HG02763 (cell line): Measurements from ENCODE around the gene SRRM3.
"Not testable (repeated sequence)": the region's sequence is repeated elsewhere in the genome, so short reads cannot be mapped to it uniquely, and the experiment has no call there.

Experiments used
- ATAC-seq: cut with Tn5 transposase; IDR thresholded peaks from one replicate; pipeline ENCODE4 v1.9.1; 2021; ENCODE audit warnings: mild to moderate bottlenecking, moderate library complexity; ENCODE audit not compliant: unreplicated experiment

The SRRM3 gene, protein sequence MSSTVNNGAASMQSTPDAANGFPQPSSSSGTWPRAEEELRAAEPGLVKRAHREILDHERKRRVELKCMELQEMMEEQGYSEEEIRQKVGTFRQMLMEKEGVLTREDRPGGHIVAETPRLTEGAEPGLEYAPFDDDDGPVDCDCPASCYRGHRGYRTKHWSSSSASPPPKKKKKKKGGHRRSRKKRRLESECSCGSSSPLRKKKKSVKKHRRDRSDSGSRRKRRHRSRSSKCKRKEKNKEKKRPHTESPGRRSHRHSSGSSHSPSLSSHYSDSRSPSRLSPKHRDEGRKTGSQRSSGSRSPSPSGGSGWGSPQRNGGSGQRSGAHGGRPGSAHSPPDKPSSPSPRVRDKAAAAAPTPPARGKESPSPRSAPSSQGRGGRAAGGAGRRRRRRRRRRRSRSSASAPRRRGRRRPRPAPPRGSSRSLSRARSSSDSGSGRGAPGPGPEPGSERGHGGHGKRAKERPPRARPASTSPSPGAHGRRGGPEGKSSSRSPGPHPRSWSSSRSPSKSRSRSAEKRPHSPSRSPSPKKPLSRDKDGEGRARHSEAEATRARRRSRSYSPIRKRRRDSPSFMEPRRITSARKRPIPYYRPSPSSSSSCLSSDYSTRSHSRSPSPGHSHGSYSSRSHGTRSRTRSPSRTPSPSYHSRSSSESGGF

DNA sequence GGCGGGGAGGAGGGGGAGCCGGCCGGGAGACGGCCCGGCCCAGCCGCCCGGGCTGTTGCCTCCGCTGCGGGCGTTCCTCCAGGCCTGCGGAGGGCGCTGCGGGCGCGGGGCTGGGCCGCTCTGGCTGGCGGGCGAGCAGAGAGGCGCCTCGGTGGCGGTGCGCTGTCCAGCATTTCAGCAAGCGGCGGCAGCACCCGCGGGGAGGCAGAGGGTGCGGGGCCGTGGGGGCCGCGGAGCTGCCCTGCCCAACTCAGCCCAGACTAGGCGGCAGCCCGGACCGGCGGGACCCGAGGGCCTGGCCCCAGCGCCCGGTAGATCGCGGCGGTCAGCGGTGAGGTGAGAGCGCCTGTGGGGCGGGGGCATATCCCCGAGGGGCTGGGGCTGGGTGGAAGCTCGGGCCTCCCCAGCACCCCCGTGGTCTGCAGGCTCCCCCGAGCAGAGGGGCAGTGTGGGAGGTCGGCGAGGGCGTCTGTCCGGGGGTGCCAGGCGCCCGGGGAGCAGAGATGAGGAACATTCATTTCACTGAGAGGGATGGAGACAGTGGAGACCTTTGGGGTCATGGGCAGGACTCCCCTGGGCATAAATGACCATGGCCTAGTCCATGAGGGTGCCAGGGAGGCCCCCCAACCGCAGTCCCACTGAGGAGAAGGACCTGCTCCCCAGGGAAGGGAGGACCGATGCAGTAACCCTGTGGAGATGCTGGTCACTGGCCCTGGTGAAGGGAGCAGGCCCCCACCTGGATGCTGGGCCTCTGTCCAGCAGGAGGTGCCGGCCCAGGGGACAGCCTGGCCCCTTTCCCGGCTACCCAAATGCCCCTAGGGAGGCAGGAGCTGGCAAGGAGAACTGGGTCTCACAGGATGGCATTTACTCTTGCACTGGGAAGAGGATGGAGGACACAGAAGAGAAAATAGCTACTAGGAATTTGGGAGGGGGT, at the start of gene SRRM3:
TSS of gene SRRM3 (plus strand) at position 165 of the 934 bp plus-strand sequence. CDS start 33,171 bp downstream, outside the sequence.
- ATAC-seq, result no peak

DNA sequence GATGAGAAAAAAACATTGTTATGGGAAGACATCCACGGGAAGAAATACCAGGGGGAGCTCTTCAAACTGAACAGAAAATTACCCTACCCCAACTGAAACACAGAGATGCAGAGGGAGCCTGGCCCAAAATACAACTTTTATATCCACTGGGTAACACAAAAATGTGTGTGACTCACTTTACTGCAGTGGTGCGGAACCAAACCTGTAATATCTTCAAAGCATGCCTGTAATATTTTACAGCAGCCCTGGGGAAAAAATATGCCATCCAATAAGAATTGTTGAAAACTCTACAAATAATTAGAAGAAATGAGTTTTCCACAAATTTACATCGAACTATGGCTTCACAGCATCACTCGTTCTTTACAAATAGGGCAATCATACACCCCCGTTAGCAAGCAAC, 49.8 kb upstream of the SRRM3 start:
- no peak for ATAC-seq

DNA sequence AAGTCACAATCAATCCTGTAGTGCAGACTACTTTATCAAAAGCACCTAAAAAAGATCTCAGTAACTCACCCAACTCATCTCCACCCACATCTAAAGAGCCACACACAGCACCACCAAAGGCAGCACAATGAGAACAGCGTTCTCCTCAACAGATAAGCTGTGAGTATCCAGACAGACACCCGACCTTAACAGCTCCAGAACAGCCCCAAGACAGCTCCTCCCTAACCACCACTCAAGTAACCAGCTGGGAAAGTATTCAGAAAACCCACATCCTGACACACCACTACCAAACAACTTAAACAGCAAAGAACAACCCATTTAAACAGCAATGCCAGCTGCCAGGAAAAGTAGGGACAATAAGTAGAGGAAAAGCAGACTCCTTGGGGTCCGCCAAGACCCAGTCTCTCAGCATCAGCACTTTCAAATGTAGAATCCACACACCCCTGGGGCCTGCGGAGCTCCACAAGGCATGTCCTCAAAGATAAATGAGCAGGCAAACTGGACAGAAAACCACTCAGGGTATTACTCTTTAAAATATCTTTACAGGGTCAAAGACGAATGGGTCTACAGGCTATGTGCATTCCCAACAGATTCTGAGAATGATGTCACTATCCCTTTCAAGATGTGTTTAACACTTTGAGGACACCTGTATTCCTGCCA, 48.0 kb upstream of the SRRM3 start:
- not testable (repeated sequence) for ATAC-seq

DNA sequence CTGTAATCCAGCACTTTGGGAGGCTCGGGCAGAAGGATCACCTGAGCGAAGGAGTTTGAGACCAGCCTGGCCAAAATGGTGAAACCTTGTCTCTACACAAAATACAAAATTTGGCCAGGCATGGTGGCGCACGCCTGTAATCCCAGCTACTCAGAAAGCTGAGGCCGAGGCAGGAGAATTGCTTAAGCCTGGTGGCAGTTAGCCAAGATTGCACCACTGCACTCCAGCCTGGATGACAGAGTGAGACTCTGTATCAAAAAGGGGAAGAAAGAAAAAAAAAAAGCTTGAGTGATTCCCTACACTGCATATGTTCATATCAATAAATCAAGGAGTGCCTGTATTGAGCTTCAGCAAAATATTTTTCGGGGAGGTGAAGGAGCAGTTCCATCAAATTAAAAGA, 45.8 kb upstream of the SRRM3 start:
- no peak for ATAC-seq

DNA sequence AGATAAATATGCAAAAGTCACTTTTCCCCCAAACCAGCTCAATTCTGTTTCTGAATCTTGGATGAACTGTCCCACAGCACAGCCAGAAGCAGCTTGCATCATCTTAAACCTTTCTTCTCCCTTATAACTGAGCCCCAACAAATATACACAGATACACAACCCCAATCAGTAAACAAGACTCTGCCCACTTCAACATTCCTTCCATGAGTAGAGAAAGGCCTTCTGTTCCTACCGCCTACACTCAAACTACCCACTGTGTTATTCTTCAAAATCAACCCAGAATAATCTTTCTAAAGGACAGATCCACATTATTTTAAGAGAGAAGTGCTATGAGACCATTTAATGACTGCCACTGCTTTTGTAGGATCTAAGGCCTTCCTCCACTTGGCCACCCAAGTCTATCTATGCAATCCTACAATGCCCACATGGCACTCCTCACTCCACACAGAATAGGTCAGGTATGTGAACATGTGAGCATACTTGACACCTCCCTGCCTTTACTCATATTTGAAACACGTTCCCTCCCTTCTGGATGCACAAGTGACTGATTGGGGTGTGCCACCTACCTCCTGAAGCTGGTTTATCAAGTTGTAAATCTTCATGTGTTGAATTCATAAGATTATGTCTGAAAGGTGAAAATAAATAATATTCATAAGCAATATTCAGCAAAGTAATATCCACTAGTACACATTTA, 44.6 kb upstream of the SRRM3 start:
- not testable (repeated sequence) for ATAC-seq

DNA sequence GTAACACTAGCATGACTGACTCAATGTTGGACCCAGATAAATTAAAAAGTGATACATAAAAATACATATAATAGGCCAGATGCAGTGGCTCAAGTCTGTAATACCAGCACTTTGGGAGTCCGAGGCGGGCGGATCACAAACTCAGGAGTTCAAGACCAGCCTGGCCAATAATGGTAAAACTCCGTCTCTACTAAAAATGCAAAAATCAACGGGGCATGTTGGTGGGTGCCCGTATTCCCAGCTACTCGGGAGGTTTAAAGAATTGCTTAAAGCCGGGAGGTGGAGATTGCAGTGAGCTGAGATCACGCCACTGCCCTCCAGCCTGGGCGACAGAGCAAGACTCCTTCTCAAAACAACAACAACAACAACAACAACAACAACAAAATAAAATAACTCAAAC, 43.3 kb upstream of the SRRM3 start:
- ATAC-seq, result not testable (repeated sequence)

DNA sequence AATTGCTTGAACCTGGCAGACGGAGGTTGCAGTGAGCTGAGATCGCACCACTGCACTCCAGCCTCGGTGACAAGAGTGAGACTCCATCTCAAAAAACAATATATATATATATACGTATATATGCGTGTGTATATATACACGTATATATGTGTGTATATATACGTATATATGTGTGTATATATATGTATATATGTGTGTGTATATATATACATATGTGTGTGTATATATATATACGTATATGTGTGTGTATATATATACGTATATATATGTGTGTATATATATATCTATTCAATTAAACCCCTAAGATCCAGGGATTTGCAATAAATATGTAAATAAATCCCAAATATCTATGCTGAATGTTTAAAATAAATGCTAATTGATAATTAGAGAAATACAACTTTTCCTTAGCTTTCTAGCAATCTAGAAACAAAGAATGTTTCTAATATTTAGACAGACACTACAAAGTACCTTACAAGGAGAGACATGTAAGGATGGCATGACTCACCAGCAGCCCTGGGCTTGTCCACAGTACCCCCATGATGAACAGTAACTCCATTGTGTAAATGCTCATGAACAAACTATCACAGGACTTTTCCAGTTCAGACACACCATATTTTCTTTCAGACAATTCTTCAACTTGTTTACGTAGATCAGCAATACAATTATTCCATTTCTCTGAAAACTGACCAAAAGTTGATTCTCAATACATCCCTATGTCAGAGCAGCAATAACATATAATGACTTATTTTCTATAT, 39.1 kb upstream of the SRRM3 start:
- not testable (repeated sequence) for ATAC-seq

DNA sequence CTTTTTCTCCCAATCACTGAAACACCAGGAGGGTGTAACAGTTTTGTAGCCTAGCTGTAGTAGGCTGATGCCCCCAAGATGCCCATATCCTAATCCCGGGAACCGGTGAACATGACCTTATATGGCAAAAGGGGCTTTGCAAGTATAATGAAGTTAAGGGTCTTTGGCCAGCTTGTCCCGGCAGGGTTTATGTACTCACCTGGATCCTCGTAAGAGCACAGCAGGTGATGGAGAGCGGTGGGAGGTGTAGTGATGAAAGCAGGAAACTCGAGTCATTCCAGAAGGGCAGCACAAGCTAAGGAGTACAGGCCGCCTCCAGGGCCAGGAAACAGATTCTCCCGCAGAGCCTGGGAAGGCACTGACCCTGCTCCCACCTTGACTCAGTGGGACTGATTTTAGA, 37.9 kb upstream of the SRRM3 start:
- ATAC-seq, result not testable (repeated sequence)

DNA sequence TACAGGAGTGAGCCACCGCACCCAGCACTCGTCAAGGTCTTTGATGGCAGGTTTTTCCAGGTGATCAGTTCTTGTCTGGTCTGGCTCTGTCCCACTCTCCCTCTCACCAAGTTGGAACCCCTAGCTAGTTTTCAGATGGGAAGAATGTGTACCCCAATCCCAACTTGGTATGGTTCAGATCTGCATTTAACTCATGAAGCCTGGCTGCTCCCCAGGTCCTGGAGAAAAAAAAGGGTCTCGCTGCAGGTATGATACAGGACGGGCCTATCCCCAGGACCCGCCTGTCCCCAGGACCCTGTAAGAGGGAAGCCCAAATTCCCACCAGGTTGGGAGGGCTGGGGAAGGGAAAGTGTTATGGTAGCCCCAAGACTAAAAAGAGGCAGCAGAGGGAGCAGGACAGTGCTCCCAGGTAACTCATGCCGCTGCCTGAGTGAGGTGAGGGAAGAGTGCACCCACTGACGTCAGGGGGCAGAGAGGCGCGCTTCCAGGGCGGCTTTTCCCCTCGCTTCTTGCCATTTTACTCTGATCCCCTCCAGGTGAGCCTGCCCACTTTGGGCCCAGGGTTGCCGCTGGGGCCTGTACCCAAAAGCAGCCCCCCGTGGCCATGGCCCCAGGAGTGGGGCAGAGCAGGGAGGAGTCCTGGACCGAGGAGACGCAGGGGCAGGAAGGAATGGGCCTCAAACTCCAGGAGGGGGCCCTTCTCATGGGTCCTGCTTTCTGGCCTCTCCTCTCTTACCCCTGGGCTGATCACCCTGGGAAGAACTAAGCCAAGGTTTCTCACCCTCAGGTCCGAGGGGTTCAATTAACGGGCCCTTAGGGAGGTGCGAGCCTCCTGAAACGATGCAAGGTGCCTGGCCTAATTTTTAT, 36.4 kb upstream of the SRRM3 start:
- ATAC-seq, result no peak

DNA sequence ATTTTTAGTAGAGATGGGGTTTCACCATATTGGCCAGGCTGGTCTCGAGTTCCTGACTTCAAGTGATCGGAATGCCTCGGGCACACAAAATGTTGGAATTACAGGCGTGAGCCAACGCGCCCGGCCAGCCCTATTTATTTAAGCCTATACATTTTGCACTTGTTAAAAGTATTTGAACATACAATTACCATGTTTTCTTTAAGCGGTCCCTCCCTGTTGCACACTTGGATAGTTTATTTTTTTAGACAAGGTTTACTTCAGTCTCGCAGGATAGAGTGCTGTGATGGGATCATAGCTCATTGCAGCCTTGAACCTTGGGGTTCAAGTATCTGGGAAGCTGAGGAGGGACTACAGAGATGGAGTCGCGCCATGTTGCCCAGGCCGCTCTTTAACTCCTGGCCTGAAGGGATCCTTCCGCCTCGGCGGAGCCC, 35.7 kb upstream of the SRRM3 start:
- no peak for ATAC-seq

DNA sequence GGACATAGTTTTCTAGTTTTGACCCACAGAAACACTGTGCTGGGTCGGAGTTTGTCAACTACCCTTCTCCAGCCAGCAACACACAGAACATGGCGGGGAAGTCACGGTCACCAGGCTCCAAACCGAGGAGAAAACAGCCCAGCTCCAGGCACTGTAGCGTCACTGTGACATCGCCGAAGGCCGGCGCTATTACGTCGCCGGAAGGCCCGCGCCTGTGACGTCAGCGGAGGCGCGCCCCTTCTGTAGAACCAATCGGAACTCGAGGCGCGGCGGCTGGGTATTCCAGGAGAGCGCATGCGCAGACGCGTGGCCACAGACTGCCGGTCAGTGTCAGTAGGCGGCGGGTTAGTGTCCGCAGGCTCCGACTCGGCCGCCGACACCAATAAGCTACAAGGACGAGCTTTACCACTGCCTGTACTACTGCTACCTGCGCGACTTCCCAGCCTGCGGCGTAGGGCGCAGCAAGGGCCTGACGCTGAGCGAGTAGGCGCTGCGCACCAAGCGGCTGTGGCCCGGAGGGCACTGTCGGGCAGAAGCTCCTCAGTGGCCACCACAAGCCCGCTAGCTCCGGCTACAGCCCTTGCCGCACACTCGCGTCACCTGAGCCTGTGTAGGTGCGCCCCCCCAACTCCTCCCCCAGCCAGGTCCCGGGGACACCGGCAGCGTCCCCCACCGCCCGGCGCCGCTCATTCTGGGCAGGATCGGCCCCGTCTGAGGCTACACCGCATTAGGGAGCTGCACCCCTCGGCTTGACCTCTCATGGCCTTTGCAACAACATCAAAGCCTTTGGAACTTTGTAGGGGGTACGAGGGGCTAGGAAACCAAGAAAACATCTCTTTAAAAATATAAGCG, 35.1 kb upstream of the SRRM3 start:
- ATAC-seq, result peak; percentile 86

DNA sequence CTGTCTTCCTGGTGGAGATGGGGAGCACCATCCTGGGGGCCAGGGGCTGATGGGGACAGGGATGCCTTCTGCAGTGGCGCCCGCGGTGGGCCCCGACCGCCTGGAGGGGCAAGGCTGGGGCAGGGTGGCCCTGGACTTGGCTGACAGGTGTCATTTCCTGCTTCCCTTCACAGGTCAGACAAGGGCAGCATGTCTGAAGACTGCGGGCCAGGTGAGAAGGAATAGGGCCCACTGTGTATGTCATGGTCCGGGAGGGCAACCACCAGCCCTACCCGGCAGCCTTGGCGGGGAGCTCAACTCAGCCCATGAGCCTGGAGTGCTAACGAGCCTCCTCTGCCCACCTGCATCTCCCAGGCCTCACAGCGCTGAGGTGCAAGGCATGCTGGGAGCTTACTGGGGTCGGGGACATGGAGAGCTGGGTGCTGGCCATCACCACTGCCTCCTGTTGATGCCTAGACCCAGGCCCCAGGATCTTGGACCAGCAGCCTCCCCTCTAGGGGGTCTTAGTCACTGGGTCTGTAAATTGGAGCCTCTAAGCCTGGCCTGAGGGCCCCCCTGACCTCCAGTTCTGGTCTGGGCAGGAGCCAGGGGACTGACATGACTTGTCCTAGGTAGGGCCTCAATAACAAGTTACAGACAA, 28.0 kb upstream of the SRRM3 start:
- no peak for ATAC-seq

DNA sequence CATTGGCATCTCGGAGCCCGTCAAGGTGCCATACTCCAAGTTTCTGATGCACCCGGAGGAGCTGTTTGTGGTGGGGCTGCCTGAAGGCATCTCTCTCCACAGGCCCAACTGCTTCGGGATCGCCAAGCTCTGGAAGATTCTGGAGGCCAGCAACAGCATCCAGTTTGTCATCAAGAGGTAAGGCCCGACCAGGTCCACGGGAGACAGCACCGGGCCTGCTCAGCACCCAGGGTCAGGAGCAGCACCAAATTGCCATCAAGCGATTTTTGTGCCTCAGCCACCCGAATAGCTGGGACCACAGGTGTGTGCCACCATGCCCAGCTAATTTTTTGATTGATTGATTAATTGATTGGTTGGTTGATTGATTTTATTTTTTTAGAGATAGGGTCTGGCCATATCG, 24.7 kb upstream of the SRRM3 start:
- ATAC-seq, result not testable (repeated sequence)

DNA sequence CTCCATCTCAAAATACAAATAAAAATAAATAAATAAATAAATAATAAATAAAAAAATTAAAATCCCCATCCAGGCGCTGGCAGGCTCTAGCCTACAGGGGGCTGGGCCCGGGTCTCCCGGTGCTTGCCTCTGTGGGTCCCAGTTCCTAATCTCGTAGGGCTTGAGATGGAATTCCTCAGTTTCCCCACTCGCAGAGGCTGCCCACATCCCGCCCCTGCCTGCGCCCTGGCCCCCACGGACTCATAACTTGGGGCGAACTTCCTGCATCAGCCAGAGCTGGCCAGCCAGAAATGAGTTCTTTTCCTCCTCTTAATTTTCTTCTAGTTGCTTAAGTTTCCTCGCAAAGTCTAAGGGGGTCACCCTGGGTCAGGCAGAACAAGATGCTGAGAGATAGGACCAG, 22.0 kb upstream of the SRRM3 start:
- ATAC-seq, result no peak

DNA sequence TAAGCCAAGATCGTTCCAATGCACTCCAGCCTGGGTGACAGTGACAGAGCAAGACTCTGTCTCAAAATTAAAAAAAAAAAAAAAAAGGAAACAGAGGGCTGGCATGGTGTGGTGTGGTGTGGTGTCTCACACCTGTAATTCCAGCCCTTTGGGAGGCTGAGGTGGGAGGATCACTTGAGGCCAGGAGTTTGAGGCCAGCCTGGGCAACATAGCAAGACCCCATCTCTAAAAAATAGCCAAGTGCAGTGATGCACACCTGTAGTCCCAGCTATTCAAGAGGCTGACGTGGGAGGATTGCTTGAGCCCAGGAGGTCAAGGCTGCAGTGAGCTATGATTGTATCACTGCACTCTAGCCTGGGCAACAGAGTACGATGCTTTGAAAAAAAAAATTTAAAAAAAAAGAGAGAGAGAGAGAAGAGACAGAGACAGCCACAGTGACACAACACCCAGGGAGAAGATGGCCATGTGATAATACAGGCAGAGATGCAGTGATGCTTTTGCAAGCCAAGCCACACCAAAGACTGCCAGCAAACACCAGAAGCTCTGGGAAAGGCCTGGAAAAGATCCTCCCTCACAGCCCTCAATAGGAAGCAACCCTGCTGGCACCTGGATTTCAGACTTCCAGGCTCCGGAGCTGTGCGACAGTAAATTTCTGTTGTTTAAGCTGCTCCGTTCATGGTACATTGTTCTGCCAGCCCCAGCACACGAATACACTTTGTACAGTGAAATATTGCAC, 19.3 kb upstream of the SRRM3 start:
- ATAC-seq, result no peak

DNA sequence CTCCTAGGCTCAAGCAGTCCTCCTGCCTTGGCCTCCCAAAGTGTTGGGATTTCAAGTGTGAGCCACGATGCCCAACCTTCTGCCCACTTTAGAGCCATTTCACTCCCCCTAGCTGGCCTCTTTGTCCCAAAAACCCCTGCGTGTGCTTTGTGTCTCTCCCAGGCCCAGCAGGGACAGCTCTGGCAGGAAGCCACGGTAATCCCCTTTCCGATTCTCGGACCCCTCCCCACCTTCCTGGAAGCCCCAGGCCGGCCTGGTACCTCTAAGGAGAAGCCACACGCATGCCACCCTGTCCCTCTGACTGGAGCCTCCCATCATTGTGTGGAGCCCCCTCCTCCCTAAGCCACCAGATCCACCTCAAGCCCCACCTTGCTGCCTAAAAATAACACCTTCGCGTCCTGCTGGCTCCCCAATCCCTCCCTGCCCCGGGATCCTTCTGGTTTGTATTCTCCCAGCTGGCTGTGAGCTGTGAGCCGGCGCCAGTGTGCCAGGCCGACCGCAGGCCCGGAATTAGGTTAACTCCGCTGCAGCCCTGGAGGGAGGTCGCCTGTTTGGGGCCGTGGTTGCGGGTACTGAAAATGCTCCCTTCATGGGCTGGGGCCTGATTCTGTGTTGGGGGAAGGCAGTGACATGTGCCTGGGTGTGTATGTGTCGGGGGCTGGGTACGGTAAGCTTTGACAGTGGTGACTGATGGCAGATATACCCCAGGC, 16.4 kb upstream of the SRRM3 start:
- ATAC-seq, result no peak
